C1 segment of cervical spinal cord (tissue), 14 donors: Measurements from ENCODE around the gene POSTN.

Experiments
- DNase-seq, 14 donors: peaks; one replicate each; lab custom pipeline; 2025; lab: John Stamatoyannopoulos, UW

POSTN gene

DNA sequence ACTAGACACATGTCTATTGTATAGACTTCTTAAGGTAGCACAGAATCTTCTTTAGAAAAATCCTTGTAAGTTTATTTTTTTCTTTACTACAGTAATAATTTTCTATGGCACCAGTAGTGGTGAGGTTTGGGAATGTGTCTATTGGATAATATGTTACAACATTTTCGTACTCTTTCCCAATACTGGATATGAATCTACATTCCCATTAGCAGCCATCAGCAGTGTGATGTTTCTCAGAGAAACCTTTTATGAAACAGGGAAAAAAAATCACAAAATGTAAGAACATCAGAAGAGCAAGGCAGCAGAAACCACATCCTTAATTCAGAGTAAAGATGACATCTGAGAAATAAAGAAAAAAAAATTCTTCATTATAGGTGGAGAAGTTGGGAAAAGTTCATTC lies 83.3 kb downstream of the POSTN start:
- DNase-seq, result no peak
